Brain microvascular endothelial cell (primary cell): ENCODE measurements around the gene ZSWIM8.

Source experiments
- DNase-seq: peaks from one replicate; pipeline ENCODE4 v3.0.0-alpha.2; 2020
- H3K27ac ChIP-seq: fragments of 250-450 bp; sonication (Bioruptor Pico); 2 replicates; pipeline ENCODE4 v1.5.1; 2020; ENCODE audit warnings: mild to moderate bottlenecking, moderate library complexity
- H3K27me3 ChIP-seq: fragments of 250-450 bp; sonication (Bioruptor Pico); replicated peaks from 2 replicates; pipeline ENCODE4 v1.5.1; 2020; ENCODE audit warnings: mild to moderate bottlenecking
- H3K36me3 ChIP-seq: fragments of 250-450 bp; sonication (Bioruptor Pico); replicated peaks from 2 replicates; pipeline ENCODE4 v1.5.1; 2020; ENCODE audit warnings: mild to moderate bottlenecking
- H3K4me3 ChIP-seq: 2 replicates; pipeline ENCODE4 v1.5.1; 2011; ENCODE audit warnings: low read depth, mild to moderate bottlenecking, control low read depth, low read length, moderate library complexity
- in situ Hi-C: cut with HindIII; loops from 2 replicates; pipeline ENCODE4 v1.10.0; 2017; ENCODE audit warnings: low sequenced_read_pairs, low pct_ligation_motif_present
- TF ChIP-seq, protein P1 (sequence below): IDR thresholded peaks from 2 replicates; pipeline ENCODE4 v1.5.1; 2011; ENCODE audit warnings: low read depth, mild to moderate bottlenecking, moderate library complexity, low read length, control low read depth, inconsistent platforms; ENCODE audit errors: missing control alignments

ZSWIM8 gene

DNA sequence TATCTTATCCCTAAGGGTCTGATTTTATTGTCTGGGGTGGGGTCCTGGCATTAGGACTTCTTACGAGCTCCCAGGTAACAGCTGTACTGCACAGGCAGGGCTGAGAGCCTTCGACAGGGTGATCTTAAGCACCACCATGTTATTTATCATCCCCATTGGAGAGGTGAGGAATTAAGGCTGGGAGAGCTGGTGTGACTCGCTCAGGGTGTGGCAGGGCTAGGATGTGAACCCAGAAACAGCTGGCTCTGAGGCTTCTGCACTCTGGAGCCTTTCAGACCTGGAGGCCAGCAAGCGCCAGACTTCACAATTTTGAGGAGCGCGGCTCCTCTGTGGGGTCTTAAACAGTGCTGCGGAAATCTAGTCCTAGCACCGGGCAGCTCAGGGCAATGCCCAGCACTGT lies 53.4 kb downstream of the ZSWIM8 start:
- no peak overlapping the region for H3K4me3 ChIP-seq
- no peaks in the 10 kb centered on the region for H3K27me3 ChIP-seq
- in situ Hi-C loops: no loop called here
- peaks cover 14% of the 10 kb centered on the region for H3K36me3 ChIP-seq
- TF ChIP-seq, protein P1, sequence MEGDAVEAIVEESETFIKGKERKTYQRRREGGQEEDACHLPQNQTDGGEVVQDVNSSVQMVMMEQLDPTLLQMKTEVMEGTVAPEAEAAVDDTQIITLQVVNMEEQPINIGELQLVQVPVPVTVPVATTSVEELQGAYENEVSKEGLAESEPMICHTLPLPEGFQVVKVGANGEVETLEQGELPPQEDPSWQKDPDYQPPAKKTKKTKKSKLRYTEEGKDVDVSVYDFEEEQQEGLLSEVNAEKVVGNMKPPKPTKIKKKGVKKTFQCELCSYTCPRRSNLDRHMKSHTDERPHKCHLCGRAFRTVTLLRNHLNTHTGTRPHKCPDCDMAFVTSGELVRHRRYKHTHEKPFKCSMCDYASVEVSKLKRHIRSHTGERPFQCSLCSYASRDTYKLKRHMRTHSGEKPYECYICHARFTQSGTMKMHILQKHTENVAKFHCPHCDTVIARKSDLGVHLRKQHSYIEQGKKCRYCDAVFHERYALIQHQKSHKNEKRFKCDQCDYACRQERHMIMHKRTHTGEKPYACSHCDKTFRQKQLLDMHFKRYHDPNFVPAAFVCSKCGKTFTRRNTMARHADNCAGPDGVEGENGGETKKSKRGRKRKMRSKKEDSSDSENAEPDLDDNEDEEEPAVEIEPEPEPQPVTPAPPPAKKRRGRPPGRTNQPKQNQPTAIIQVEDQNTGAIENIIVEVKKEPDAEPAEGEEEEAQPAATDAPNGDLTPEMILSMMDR: no peak
- H3K27ac ChIP-seq: no peak overlapping the region
- DNase-seq: no peak

DNA sequence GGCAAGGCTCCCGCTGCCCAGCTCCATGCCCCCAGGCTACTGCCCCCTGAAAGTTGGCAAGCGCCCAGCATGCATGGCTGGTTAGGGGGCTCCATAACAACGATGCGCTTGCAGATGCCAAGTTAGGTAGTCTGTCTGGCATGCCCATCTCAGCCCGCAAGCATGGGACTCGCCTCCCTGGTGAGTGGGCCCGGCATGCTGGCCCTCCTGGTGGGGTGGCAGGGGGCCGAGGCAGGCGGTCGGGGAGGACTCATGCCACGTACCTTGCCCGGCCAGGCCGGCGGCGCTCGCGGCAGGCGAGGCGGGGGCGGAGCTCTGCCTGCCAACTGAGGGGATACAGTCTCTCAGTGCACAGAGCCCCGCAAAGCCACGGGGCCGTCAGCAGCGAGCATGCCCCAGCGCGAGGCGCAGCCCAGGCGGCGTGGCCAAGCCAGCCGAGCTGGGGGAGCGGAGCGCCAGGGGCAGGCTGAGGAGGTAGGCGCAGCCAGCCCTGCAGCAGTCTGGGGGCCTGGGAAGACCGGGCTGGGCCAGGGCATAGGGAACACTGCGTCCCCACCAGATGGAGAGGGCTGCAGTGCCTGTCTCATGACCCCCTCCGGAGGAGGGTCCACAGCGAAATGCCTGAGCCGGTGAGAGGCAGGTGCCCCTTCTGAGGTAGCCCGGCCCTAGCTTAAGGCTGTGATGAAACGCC lies 54.0 kb downstream of the ZSWIM8 start:
- H3K27ac ChIP-seq: no peak overlapping the region
- DNase-seq: no peak
- H3K27me3 ChIP-seq: no peaks in the 10 kb centered on the region
- H3K4me3 ChIP-seq: no peak overlapping the region
- TF ChIP-seq, protein P1: no peak
- peaks cover 14% of the 10 kb centered on the region for H3K36me3 ChIP-seq
- in situ Hi-C loops: no loop called here

DNA sequence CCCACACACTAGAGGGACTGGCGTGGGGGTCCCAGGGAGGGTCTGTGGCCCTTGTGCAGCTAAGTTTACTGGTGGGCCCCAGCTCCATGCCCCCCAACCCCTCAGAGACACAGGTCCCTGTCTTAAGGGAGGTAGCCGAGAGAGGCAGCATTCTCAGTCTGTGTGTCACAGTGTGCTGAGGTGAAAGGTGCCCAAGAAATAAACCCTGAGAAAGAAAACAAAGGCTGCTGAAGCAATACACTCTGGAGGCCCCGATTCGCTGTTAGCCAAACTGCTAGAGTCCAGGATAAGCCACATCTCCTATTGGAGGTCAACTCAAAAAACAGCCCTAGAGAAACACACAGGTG lies 54.6 kb downstream of the ZSWIM8 start:
- H3K36me3 ChIP-seq: peaks cover 14% of the 10 kb centered on the region
- no peak overlapping the region for H3K27ac ChIP-seq
- in situ Hi-C loops: no loop called here
- TF ChIP-seq, protein P1: no peak
- no peak overlapping the region for H3K4me3 ChIP-seq
- H3K27me3 ChIP-seq: no peaks in the 10 kb centered on the region
- DNase-seq: no peak

DNA sequence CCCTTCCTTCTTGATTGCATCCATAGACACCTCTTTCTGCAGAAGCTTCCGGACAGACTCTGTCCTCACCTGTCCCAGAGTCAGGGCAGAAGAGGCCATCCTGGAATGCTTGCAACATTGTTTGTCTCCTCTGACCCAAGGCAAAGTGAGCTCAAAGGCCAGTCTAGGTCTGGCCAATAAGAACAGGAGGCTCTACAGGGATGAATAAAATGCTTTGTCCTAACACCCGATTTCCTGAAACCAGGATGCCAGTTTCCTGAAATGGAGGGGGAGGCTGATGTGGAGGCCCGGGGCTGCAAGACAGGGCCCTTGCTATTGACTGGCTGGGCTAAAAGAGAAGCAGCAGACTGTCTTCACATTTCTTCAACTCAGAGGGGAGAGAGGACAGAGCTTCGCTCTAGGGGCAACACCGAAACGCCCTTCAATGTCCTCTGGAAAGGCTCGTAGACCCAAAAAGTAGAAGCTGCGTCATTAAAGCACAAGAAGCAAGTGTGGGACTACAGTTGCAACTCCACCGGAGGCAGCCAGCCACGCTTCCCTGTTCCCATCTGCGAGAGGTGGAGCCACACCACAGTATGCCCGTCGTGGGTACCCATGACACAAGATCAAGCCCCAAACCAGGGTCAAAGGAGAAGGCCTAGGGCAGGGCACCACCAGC lies 55.1 kb downstream of the ZSWIM8 start:
- DNase-seq: no peak
- no peak overlapping the region for H3K27ac ChIP-seq
- H3K27me3 ChIP-seq: no peaks in the 10 kb centered on the region
- in situ Hi-C loops: no loop called here
- H3K4me3 ChIP-seq: no peak overlapping the region
- TF ChIP-seq, protein P1: no peak
- peaks cover 14% of the 10 kb centered on the region for H3K36me3 ChIP-seq

DNA sequence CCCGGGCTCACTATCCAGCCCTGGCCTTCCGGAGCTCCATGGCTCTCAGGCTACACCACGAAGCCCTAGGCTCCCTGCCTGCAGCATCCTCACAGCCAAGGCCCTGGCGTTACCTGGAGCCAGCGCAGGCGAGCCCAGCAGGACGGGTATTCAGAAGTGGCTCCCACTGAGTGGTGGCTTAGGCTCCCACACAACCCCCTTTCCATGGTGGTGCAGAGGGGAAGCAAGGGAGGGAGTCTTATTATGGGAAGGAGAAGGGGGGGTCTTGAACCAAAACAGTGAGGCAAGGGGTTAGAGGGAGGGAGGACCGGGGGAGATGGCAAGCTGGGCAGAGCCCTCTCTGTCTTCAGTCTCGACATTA lies 55.6 kb downstream of the ZSWIM8 start:
- peaks cover 14% of the 10 kb centered on the region for H3K36me3 ChIP-seq
- no peak overlapping the region for H3K27ac ChIP-seq

More for the DNA sequence above, 55.6 kb downstream of the ZSWIM8 start:
- Histone ChIP-seq H3K4me3 (no peak overlapping the region), H3K27me3 (no peaks in the 10 kb centered on the region)
- in situ Hi-C loops: no loop called here
- TF ChIP-seq, protein P1: no peak
- no peak for DNase-seq
